ENCODE data around the gene TBC1D28.
"Not testable (repeated sequence)": the region's sequence is repeated elsewhere in the genome, so short reads cannot be mapped to it uniquely, and the experiment has no call there.

TBC1D28 gene

DNA sequence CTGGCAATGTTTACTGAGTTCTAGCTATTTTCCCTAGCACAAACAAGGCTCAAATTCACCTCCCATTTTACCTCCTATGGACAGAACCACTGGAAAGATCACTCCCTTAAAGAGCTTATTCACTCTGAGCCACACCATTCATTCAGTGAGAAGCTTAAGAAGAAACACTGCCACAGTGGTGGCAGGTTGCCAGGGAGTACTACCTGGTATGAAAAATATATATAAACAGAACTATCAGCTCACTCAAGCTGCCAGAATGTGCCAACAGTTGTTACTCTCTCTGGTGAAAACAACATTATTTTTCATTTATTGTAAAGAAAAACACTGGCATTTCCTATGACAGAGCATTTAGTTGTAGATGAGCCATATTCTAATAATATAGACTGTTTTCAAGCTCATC is 31.2 kb downstream of the TBC1D28 start:
- DNase-seq, ATAC-seq: not testable (repeated sequence)

GRCh38 chr17:18593138-18593537 is 51.1 kb downstream of the TBC1D28 start:
- DNase-seq, ATAC-seq: not testable (repeated sequence)
